Ovary (tissue), 3 donors: ENCODE results near the gene UNC5B.

Source experiments
- EP300 ChIP-seq: sonication (generic); formaldehyde crosslinking; IDR thresholded peaks from one replicate; pipeline ENCODE4 v1.6.1; 2017; ENCODE audit warnings: antibody characterized with exemption
- POLR2A ChIP-seq: fragments of 450-650 bp; IDR thresholded peaks from one replicate; pipeline ENCODE4 v1.6.1; 2017; ENCODE audit warnings: antibody characterized with exemption, mild to moderate bottlenecking, moderate library complexity
- TF ChIP-seq, protein P1 (sequence below), 3 donors: fragments of 450-650 bp in 2 of 3; fragments of 200-600 bp in 1 of 3; IDR thresholded peaks; one replicate each; pipeline versions ENCODE4 v1.5.1 to v1.8.0; 2016 to 2022; ENCODE audit warnings: antibody characterized with exemption in 3 of 3, mild to moderate bottlenecking in 1 of 3
- donor health status: DM: no; HTN: no; CAD: no.

DNA sequence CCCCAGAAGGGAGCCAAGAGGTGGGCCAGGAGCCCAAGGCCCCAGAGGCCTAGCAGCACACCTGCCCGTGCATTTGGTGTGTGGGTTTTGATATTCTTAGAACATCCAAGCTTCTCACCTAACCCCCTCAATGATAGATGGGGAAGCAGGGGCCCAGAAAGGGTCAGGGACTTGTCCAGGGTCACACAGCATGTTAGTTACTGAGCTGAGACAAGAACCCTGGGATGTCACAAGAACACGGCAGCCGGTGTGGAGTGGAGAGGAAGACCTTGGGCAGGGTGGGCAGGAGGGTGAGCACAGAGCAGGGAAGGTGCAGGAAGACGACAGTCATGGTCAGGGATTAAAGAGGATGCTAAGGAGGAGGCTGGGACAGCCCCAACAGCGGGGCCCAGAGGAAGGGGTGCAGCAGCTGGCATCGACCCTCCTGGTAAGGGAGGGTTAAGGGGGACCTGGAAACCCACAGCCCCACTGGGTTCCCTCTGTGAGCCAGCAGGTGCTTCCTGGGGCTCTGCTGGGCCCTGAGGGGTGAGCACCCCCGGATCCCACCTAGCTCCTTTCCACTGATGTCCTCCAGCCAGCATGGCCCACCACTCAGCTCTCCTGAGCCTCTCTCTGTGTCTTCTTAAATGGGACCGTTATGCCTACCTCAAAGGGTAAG is 44.4 kb downstream of the UNC5B start:
- no peak for TF ChIP-seq POLR2A
- TF ChIP-seq, protein P1, sequence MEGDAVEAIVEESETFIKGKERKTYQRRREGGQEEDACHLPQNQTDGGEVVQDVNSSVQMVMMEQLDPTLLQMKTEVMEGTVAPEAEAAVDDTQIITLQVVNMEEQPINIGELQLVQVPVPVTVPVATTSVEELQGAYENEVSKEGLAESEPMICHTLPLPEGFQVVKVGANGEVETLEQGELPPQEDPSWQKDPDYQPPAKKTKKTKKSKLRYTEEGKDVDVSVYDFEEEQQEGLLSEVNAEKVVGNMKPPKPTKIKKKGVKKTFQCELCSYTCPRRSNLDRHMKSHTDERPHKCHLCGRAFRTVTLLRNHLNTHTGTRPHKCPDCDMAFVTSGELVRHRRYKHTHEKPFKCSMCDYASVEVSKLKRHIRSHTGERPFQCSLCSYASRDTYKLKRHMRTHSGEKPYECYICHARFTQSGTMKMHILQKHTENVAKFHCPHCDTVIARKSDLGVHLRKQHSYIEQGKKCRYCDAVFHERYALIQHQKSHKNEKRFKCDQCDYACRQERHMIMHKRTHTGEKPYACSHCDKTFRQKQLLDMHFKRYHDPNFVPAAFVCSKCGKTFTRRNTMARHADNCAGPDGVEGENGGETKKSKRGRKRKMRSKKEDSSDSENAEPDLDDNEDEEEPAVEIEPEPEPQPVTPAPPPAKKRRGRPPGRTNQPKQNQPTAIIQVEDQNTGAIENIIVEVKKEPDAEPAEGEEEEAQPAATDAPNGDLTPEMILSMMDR (IDR thresholded peaks at IDR 0.05) = no peak
- no peak for TF ChIP-seq EP300
